Urothelium cell line (cell line): ENCODE data around the gene EEF1AKMT2.
A peak's percentile ranks its signal among the peaks of the same experiment; 100 is the strongest.
"Not testable (repeated sequence)": the region's sequence is repeated elsewhere in the genome, so short reads cannot be mapped to it uniquely, and the experiment has no call there.

Source experiments
- DNase-seq: peaks from one replicate; pipeline ENCODE4 v3.0.0; 2011; ENCODE audit warnings: low spot score, mixed read lengths
- FAIRE-seq: peaks from 2 replicates; lab custom pipeline; 2011; peaks lifted over from hg19 to GRCh38; lab: Jason Lieb, UNC

Gene EEF1AKMT2

DNA sequence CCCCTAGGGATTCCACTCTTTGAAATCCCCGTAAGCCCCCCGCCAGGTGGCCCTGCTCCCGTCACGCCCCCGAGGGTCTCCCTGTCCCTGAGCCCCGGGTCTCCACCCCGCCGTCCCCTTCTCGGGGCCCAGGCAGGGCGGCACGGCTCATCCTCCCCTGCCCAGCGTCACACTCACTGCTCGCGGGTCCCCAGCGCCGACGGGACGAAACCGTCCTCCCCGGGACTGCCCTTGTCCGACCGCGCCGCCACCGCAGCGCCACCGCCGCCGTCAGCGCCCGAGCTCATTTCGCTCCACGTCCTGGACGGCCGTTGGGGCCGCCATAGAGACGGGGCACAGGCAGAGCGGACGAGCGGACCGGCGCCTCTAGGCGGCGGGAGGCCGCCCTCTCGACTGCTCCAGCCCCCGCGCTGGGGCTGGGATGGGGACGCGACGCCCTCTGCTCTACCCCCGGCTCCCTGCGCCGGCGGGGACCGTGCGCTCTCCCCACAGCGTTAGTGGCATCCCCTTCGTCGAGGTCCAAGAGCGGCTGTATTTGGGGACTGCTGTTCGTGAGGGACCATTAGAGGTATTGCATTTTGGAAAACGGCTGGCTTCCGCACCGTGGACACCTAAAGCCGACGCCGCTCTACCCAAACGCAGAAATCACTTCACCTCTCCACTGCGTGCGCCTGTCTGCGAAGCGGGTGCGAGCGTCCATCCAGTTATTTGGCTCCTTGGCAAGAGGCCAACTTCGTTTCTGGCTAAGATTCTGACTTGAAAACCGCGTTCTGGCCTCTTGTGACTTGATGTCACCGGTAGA is at the start of gene EEF1AKMT2:
EEF1AKMT2 (minus strand) TSS at position 341 of the 802 bp plus-strand sequence; CDS start at position 287, 54 bp downstream.
- peak; percentile 92 for DNase-seq
- FAIRE-seq: peak; percentile 27

DNA sequence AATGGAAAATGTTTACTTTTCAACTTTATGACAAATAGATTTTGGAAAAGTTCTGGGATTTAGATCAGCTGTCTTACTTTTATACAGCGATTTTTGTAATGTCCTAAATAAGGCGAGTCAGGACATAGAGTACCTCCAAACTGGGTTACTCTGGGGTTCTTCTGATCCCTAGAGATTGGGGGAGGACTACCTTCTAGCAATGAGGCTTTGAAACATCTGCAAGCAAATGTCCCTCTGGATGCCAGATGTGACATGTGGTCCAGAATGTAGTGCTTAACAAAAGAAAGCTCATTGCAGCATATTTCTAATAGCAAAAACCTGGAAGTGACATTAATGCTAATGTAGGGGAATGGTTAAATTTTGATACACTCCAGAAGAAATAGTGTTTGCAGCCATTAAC is 46.0 kb upstream of the EEF1AKMT2 start:
- FAIRE-seq: no peak

DNA sequence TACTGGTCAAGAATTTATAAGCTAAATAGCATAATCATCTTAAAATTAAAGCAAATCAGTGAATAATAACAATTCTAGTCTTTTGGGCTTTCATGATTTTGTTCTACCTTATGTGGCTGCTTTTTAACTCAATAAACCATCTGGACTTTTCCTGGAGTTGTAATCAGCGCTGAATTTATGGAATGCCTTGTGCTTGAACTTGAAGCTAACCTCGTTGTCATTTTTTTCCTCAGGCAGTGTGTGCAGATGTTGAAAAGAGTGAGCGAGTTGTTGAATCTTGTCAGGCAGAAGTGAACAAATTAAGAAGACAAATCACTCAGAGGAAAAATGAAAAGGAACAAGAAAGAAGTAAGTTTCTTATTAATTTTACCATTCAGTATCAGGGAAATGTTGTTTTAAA is 39.4 kb upstream of the EEF1AKMT2 start:
- DNase-seq (no peak), FAIRE-seq (no peak)

More for the DNA sequence above, 46.0 kb upstream of the EEF1AKMT2 start:
- no peak for DNase-seq

DNA sequence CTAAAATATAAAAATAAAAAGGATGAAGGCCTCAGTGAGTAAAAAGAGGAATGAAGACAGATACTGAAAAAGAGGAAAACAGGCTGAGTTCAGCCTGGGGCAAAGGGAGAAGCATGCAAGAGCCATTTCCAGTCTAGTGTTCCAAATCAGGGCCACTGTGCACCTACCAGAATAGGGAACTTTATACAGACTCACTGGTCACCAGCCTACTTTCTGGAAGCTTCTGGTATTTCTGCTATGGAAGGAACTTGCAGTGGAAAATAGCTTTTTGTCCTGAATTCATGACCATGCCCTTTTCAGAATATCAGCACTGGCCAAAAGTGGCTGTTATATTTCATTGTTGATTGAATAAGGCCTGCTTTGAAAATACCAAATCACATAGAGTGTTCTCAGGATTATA is 38.8 kb upstream of the EEF1AKMT2 start:
- DNase-seq (no peak), FAIRE-seq (no peak)

DNA sequence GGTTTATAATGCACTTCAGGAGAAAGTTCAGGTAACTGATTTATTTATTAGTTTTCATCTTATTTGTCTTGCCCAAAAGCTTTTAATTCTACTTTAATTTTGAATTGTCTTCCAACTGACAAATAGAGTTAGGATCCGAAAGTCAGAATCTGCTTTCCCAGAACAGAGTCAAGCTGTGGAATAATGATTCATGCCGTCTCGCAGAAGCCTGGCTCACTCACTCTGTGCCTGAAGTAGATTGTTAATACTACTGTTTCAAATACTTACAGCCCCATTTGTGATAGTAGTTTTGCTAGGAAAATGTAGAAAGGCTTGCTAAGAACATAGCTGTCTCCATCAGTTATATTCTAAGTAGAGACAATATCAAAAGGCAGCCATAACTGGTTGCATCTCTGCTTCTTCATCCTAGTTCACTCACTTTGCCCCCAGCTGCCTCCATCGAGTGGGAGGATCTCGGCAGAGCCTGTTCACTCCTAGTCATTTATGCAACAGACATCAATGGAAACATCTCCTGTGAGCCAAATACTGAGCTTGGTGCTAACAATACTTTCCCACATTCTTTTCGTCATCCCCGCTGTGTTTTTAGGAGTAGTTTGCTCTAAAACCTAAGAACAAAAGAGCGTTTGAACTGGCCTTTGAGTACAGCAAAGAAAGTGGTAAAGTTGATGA is 37.9 kb upstream of the EEF1AKMT2 start:
- DNase-seq (no peak), FAIRE-seq (no peak)

DNA sequence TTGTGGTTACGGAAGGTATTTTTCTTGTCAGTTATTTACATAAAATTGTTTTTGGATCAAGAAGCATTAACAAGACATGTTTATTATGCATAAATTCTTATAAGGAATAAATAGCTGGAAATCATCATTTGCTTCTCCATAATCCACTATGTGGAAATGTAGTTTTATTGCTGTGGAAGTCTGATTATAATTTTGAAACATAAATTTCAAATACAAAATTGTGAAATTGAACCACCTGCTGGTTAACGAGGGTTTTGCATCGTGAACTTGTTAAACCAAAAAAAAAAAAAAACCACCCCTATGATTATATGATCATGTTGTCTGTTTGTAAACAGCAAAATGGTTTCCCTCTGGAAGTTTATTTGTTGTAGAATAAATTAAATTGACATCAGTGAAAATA is 35.8 kb upstream of the EEF1AKMT2 start:
- FAIRE-seq (no peak), DNase-seq (peak; percentile 29)

DNA sequence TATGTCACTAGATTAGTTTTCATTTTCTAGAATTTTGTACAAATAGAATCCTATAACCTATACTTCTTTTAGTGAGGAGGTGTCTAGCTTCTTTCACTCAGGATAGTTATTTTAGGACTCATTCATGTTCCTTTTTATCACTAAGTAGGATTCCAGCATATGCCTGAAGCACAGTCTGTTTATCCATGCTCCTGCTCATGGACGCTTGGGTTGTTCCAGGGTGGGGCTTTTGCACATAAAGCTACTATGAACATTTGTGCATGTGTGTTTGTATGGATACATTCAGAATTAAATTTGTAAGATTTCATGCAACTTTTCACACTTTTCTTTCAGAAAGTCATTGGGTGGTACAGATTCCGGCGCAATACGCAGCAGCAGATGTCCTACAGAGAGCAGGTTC is 34.6 kb upstream of the EEF1AKMT2 start:
- FAIRE-seq (no peak), DNase-seq (no peak)

DNA sequence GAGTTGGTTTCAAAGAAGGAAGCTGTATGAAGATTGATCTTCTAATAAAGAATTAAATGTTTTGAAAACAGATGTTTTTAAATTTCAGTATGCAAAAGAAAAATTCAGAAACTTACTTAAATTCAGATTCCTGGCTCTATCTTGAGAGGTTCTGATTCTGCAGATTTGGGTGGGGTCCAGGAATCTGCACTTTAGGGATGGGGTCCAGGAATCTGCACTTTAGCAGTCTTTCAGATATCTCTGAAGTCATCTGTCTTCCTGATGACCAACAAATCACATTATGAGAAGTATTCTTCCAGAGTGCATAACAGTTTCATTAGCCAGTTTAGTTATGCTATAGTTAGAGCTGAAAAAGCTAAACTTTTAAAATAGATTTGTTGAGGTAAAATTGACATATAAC is 34.0 kb upstream of the EEF1AKMT2 start:
- FAIRE-seq (no peak), DNase-seq (no peak)

DNA sequence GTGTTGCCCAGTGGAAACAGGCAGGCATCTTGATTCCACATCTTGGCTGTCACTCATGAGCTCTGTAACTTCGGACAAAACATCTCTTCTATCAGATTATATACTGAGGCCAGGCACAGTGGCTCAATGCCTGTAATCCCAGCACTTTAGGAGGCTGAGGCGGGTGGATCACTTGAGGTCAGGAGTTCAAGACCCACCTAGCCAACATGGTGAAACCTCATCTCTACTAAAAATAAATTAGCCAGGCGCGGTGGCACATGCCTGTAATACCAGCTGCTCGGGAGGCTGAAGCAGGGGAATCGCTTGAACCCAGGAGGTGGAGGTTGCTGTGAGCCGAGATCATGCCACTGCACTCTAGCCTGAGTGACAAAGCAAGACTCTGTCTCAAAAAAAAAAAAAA is 33.2 kb upstream of the EEF1AKMT2 start:
- DNase-seq, FAIRE-seq: not testable (repeated sequence)

DNA sequence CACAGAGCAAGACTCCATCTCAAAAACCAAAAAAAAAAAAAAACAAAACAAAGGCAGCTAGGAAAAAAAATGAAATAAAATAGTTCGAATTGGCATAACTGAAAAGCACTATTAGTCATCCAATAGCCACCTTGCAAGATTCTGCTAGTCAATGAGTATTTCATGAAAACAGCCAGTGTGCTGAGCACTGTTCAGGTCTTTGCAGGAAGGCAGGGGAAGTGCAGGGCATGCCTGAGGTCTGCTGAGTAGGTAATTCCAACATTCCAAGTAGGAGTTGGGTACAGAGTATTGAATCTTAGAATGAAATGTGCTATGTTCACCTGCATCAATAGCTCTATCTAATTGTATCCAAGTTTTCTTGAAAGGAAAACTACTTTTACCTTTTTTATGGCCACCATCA is 32.8 kb upstream of the EEF1AKMT2 start:
- FAIRE-seq: no peak

DNA sequence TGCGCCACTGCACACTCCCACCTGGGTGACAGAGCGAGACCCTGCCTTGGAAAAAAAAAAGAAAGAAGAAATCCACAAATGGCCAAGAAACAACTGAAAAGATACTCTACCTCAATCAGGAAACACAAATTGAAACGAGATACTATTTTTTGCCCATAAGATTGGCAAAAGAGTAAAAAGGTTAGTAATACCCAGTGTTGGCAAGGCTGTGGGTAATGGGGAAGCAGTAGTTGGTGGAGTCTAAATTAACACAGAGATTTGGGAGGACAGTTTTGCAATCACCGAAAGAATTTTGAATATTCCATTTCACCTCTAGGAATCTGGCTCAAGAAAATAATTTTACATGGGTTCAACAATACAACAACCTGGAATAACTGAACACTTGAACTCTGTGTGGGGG is 29.8 kb upstream of the EEF1AKMT2 start:
- FAIRE-seq: no peak
- no peak for DNase-seq

More for the DNA sequence above, 32.8 kb upstream of the EEF1AKMT2 start:
- DNase-seq: no peak

DNA sequence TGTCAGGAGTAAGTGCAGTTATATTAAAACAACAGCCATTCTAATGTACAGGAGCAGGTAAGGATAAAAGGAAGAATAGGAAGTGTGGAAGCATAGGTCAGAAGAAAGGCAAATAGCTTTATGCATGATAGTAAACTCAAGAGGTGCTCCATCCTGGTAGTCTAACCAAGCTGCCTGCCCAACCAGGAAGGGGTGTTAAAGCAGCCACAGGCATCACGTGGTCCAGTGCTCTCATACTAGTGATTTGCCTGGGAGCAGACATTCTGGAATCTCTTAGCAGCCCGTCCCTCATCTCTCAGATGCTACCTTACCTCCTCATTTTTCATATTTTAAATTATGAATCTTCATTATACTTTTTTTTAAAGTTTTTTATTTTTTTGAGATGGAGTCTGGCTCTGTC is 28.4 kb upstream of the EEF1AKMT2 start:
- FAIRE-seq (no peak), DNase-seq (no peak)

DNA sequence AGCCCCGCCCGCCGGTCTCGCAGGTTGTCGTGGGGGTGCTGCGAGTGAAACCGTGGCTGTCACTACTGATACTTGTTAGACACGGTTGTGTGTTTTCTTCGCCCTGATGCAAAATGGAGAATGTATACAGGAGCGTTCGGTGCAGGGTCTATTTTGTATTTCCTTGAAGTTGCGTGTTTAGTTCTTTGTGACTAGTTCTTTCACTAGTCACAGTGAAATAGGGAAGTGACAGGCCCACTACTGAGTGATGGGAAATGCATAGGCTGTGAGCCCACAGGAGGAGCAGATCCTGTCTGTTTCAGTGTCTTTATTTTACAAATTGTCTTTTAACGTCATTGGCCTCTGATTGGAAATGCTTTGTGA is 10.6 kb upstream of the EEF1AKMT2 start:
- DNase-seq: no peak
- FAIRE-seq: no peak

DNA sequence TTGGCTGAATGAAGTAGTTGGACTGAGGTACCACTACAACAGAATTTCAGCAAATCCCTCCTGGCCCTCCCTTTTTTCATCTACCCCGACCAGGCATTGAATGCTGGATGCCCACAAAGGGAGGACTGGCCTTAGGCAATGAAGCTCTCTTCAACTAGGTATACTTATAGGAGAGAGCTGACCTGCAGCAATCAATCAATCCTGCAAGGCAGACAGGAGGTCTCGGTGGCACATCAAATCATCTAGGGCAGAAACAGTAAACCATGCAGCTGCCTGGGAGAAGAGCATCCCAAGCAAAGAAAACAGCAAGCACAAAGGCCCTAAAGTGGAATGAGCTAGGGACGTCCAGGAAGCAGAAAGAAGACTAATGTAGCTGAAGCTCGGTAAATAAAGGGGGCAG is 7.5 kb upstream of the EEF1AKMT2 start:
- no peak for DNase-seq
- FAIRE-seq: no peak

DNA sequence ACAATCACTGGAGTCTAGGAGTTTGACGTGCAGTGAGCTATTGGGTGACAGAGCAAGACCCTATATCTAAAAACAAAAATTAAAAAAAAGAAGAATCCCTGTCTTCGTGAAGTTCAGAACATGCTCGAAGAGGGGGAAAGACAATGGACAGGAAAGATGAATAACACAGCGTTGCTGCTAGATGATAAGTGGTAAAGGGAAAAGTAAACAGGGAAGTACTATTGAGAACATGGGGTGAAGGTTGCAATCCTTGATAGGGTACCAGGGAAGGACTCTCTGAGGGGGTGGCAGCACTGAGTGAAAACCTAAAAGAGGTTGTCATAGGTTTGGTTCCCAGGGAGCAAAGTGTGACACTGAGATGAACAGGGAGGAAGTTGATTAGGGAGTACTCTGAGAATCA is 7.1 kb upstream of the EEF1AKMT2 start:
- DNase-seq: no peak
- no peak for FAIRE-seq

DNA sequence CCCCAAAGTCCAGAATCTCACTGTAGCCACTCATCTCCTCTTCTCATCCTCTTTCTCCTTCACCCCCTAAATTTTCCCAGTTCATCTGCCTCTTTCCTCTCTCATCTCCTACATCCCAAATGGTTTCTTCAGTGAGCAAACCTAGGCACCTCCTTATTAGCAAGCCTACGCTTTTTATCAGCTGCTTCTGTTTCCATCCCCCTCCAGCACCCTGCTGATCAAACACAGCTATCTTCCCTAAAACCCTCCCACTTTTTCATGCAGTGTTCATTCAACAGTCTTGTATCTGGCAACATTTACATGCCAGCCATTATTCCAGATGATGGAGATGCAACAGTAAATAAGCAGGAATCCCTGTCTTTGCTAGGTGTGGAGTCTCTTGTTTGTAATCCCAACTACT is 6.7 kb upstream of the EEF1AKMT2 start:
- FAIRE-seq: no peak

DNA sequence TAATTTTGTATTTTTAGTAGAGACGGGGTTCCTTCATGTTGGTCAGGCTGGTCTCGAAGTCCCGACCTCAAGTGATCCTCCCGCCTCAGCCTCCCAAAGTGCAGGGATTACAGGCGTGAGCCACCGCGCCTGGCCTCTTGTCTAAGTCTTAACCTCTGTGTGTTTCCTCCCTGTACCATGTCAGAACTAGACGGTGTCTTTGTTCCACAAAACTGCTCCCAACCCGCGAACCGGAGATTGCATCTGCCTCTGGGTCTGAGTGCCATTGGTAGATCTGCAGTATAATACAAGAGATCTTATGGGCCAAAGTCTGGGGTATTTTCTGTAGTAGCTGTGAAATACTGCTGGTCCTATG is 1.3 kb upstream of the EEF1AKMT2 start:
- DNase-seq: no peak
- FAIRE-seq: no peak

More for the DNA sequence above, 6.7 kb upstream of the EEF1AKMT2 start:
- no peak for DNase-seq

DNA sequence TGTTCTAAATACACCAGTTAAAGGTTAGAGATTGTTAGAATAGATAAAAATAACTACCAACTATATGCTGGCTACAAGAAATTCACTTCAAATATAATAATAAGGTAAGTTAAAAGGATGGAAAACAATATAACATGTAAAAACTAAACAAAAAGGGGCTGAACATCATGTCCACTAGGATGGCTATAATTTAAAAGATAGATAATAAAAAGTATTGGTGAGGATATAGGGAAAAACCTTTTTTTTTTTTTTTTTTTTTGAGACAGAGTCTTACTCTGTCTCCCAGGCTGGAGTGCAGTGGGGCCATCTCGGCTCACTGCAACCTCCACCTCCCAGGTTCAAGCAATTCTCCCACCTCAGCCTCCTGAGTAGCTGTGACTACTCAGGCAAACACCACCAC is 8.8 kb downstream of the EEF1AKMT2 start:
- DNase-seq, FAIRE-seq: not testable (repeated sequence)

DNA sequence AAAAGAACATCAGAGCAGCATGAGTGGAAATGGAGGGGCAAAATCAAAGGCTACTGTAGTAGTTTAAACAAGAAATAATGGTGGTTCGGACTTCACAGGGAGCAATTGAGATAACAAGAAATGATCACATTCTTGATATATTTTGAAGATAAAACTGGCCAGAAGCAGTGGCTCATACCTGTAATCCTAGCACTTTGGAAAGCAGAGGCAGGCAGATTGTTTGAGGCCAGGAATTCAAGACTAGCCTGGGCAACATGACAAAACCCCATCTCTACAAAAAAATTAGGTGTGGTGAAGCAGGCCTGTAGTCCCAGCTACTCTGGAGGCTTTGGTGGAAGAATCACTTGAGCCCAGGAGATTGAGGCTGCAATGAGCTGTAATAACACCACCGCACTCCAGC is 22.9 kb downstream of the EEF1AKMT2 start:
- DNase-seq (no peak), FAIRE-seq (no peak)

DNA sequence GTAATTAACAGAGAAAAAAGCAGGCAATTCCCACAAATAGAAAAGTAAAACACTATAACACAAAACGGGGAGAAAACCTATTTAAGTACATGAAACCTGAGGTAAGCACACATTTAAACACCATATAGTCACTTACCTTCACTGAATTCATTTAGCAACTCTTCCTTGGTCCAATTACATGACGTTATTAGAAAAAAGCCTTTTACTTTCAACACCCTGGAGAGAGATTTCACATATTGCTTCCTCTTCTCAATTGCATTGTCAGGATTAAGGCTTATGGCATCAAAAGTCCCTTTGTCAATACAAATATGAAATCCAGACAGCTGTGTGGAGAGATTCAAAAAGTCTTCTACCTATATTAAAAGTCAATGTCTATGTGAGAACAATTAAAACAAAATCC is 26.4 kb downstream of the EEF1AKMT2 start:
- FAIRE-seq: no peak
- DNase-seq: no peak

DNA sequence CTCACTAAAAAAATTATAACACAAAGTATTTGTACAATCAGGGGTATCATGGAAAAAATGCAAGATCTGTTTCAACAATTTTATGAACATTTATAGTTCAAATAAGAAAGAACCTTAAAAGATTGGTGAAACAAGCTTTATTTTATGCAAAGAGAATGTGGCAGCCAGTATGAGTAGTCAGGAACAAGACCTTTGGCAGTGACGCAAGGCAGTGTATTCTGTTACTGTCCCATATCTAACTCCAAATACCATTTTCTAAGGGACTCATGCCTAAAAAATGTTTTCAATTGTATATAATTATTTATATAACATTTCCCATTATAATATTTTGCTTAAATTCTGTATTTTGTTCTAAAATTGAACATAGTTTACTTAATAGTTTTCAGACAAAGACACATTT is 28.4 kb downstream of the EEF1AKMT2 start:
- no peak for DNase-seq
- no peak for FAIRE-seq

DNA sequence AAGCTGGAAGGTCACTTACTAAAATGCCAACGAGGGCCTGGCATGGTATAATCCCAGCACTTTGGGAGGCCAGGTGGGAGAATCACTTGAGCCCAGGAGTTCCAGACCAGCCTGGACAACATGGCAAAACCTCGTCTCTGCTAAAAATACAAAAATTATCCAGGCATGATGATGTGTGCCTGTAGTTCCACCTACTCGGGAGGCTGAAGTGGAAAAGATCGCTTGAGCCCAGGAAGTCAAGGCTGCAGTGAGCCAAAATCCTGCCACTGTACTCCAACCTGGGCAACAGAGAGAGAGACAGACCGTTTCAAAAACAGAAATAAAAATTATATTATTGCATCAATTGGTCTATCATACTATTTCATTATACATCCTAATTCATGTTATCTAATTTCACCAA is 29.4 kb downstream of the EEF1AKMT2 start:
- FAIRE-seq (no peak), DNase-seq (no peak)
